HepG2 (cell line): ENCODE data around the gene CTDSP2. TPM values are rescaled to one million over a fixed set of nuclear protein-coding genes. Genes with fewer than 3 reads are reported as not detected.

Experiments
- GABPB1 ChIP-seq: IDR thresholded peaks from 2 replicates; pipeline ENCODE4 v1.6.1; 2016; ENCODE audit warnings: mild to moderate bottlenecking, missing genetic modification reagents, moderate library complexity, missing compliant biosample characterization
- SALL1 ChIP-seq: sonication (generic); formaldehyde crosslinking; IDR thresholded peaks from 2 replicates; pipeline ENCODE4 v1.8.0; 2022; ENCODE audit warnings: mild to moderate bottlenecking, missing genetic modification reagents
- SOX6 ChIP-seq, 2 experiments: fragments of 450-650 bp in 1 of 2; sonication (generic) in 1 of 2; formaldehyde crosslinking in 1 of 2; IDR thresholded peaks; 2 replicates each; pipeline versions ENCODE4 v1.4.0 to v1.6.1; 2017 to 2020; ENCODE audit warnings: antibody characterized with exemption in 1 of 2, mild to moderate bottlenecking in 1 of 2, missing genetic modification reagents in 1 of 2
- polyA plus RNA-seq, 8 experiments: library from polyadenylated mRNA; depleted of rRNA in 3 of 8; stranded (reverse) in 7 of 8; unstranded in 1 of 8; fragments of >200 nt; fragmentation: Illumina TruSeq in 4 of 8; extraction: Trizol in 4 of 8; gene quantifications; 2 replicates each; pipeline versions ENCODE4 v1.2.1 to v1.2.3, GENCODE V29; 2011 to 2016; ENCODE audit warnings: low read depth in 4 of 8, missing spikeins in 1 of 8, mixed read lengths in 1 of 8; ENCODE audit not compliant: insufficient read depth in 1 of 8
- total RNA-seq, 5 experiments: library from RNA; depleted of rRNA; stranded (reverse); fragments of >200 nt; fragmentation: Illumina TruSeq; extraction: Trizol; gene quantifications; 2 replicates each; pipeline ENCODE4 v1.2.3, GENCODE V29; 2016; ENCODE audit warnings: low read depth in 1 of 5
- TF ChIP-seq, protein P1 (sequence below): sonication (generic); formaldehyde crosslinking; IDR thresholded peaks from 2 replicates; pipeline ENCODE4 v1.9.0; 2022; ENCODE audit warnings: missing genetic modification reagents, mild to moderate bottlenecking, borderline replicate concordance
- TF ChIP-seq, protein P2 (sequence below), 2 experiments: sonication (generic) in 1 of 2; formaldehyde crosslinking in 1 of 2; IDR thresholded peaks; 2 replicates each; pipeline versions ENCODE4 v1.4.0 to v1.6.1; 2016 to 2020; ENCODE audit warnings: borderline replicate concordance in 1 of 2, low read depth in 1 of 2, mild to moderate bottlenecking in 1 of 2, missing genetic modification reagents in 1 of 2
- TF ChIP-seq, protein P3 (sequence below): sonication (generic); formaldehyde crosslinking; IDR thresholded peaks from 2 replicates; pipeline ENCODE4 v1.5.1; 2020; ENCODE audit warnings: mild to moderate bottlenecking, missing genetic modification reagents, moderate library complexity
- TF ChIP-seq, protein P4 (sequence below): sonication (generic); formaldehyde crosslinking; IDR thresholded peaks from 2 replicates; pipeline ENCODE4 v1.4.0; 2020; ENCODE audit warnings: missing genetic modification reagents, borderline replicate concordance

Gene CTDSP2
- total and polyA plus RNA-seq, 2 of the 13 experiments (the other 11 are each of a cell fraction or from before 2014, with no cell fraction given), result 38.1 to 82.5 TPM

- TF ChIP-seq, protein P1, sequence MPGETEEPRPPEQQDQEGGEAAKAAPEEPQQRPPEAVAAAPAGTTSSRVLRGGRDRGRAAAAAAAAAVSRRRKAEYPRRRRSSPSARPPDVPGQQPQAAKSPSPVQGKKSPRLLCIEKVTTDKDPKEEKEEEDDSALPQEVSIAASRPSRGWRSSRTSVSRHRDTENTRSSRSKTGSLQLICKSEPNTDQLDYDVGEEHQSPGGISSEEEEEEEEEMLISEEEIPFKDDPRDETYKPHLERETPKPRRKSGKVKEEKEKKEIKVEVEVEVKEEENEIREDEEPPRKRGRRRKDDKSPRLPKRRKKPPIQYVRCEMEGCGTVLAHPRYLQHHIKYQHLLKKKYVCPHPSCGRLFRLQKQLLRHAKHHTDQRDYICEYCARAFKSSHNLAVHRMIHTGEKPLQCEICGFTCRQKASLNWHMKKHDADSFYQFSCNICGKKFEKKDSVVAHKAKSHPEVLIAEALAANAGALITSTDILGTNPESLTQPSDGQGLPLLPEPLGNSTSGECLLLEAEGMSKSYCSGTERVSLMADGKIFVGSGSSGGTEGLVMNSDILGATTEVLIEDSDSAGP, result peak; percentile 28; the same call in 1 of the 2 replicates
- TF ChIP-seq SOX6 (IDR thresholded peaks at IDR 0.05) (no peak), SOX6 (CRISPR knock-in tag; IDR thresholded peaks at IDR 0.05) (0 out of 2 replicates have a peak, but pooled peaks have one; percentile 21), GABPB1 (CRISPR knock-in tag) (0 out of 2 replicates have a peak, but pooled peaks have one; percentile 17), SALL1 (CRISPR knock-in tag) (peak; percentile 24; the same call in 1 of the 2 replicates)
- TF ChIP-seq, protein P2, sequence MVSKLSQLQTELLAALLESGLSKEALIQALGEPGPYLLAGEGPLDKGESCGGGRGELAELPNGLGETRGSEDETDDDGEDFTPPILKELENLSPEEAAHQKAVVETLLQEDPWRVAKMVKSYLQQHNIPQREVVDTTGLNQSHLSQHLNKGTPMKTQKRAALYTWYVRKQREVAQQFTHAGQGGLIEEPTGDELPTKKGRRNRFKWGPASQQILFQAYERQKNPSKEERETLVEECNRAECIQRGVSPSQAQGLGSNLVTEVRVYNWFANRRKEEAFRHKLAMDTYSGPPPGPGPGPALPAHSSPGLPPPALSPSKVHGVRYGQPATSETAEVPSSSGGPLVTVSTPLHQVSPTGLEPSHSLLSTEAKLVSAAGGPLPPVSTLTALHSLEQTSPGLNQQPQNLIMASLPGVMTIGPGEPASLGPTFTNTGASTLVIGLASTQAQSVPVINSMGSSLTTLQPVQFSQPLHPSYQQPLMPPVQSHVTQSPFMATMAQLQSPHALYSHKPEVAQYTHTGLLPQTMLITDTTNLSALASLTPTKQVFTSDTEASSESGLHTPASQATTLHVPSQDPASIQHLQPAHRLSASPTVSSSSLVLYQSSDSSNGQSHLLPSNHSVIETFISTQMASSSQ (IDR thresholded peaks at IDR 0.05; ENCODE audit: low read depth), result no peak
- TF ChIP-seq, protein P2 (CRISPR knock-in tag; IDR thresholded peaks at IDR 0.05; ENCODE audit: borderline replicate concordance), result no peak
- TF ChIP-seq, protein P3, sequence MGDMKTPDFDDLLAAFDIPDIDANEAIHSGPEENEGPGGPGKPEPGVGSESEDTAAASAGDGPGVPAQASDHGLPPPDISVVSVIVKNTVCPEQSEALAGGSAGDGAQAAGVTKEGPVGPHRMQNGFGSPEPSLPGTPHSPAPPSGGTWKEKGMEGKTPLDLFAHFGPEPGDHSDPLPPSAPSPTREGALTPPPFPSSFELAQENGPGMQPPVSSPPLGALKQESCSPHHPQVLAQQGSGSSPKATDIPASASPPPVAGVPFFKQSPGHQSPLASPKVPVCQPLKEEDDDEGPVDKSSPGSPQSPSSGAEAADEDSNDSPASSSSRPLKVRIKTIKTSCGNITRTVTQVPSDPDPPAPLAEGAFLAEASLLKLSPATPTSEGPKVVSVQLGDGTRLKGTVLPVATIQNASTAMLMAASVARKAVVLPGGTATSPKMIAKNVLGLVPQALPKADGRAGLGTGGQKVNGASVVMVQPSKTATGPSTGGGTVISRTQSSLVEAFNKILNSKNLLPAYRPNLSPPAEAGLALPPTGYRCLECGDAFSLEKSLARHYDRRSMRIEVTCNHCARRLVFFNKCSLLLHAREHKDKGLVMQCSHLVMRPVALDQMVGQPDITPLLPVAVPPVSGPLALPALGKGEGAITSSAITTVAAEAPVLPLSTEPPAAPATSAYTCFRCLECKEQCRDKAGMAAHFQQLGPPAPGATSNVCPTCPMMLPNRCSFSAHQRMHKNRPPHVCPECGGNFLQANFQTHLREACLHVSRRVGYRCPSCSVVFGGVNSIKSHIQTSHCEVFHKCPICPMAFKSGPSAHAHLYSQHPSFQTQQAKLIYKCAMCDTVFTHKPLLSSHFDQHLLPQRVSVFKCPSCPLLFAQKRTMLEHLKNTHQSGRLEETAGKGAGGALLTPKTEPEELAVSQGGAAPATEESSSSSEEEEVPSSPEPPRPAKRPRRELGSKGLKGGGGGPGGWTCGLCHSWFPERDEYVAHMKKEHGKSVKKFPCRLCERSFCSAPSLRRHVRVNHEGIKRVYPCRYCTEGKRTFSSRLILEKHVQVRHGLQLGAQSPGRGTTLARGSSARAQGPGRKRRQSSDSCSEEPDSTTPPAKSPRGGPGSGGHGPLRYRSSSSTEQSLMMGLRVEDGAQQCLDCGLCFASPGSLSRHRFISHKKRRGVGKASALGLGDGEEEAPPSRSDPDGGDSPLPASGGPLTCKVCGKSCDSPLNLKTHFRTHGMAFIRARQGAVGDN (CRISPR knock-in tag), result peak; percentile 46
- TF ChIP-seq, protein P4, sequence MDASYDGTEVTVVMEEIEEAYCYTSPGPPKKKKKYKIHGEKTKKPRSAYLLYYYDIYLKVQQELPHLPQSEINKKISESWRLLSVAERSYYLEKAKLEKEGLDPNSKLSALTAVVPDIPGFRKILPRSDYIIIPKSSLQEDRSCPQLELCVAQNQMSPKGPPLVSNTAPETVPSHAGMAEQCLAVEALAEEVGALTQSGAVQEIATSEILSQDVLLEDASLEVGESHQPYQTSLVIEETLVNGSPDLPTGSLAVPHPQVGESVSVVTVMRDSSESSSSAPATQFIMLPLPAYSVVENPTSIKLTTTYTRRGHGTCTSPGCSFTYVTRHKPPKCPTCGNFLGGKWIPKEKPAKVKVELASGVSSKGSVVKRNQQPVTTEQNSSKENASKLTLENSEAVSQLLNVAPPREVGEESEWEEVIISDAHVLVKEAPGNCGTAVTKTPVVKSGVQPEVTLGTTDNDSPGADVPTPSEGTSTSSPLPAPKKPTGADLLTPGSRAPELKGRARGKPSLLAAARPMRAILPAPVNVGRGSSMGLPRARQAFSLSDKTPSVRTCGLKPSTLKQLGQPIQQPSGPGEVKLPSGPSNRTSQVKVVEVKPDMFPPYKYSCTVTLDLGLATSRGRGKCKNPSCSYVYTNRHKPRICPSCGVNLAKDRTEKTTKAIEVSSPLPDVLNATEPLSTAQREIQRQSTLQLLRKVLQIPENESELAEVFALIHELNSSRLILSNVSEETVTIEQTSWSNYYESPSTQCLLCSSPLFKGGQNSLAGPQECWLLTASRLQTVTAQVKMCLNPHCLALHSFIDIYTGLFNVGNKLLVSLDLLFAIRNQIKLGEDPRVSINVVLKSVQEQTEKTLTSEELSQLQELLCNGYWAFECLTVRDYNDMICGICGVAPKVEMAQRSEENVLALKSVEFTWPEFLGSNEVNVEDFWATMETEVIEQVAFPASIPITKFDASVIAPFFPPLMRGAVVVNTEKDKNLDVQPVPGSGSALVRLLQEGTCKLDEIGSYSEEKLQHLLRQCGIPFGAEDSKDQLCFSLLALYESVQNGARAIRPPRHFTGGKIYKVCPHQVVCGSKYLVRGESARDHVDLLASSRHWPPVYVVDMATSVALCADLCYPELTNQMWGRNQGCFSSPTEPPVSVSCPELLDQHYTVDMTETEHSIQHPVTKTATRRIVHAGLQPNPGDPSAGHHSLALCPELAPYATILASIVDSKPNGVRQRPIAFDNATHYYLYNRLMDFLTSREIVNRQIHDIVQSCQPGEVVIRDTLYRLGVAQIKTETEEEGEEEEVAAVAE (CRISPR knock-in tag), result no peak
Measured at GRCh38 chr12:57893431-57894353, 47.2 kb upstream of the CTDSP2 start (continued).
